Keratinocyte (primary cell): ENCODE results near the gene COQ9. TPM values are rescaled to one million over a fixed set of nuclear protein-coding genes. Genes with fewer than 3 reads are reported as not detected.

Experiments used
- DNase-seq: peaks from one replicate; pipeline ENCODE4 v3.0.0-alpha.2; 2011; ENCODE audit warnings: low read depth, missing footprints, low spot score
- FAIRE-seq: peaks from 2 replicates; lab custom pipeline; 2011; peaks lifted over from hg19 to GRCh38; lab: Jason Lieb, UNC
- H2AFZ ChIP-seq: 2 replicates; pipeline ENCODE4 v1.6.0; 2012; ENCODE audit warnings: low read length, control low read depth, inconsistent platforms; ENCODE audit not compliant: control insufficient read depth
- H3K27ac ChIP-seq: 2 replicates; pipeline ENCODE4 v1.5.1; 2011; ENCODE audit warnings: low read length; ENCODE audit not compliant: control insufficient read depth, insufficient read depth
- H3K27me3 ChIP-seq: 3 replicates; pipeline ENCODE4 v1.6.0; 2011; ENCODE audit warnings: low read length; ENCODE audit not compliant: control insufficient read depth, insufficient read depth; ENCODE audit errors: extremely low read depth
- H3K36me3 ChIP-seq, 2 experiments: 2 replicates in 1 of 2; 3 replicates in 1 of 2; pipeline ENCODE4 v1.5.1; 2011; ENCODE audit warnings: low read length in 2 of 2, mild to moderate bottlenecking in 1 of 2; ENCODE audit not compliant: control insufficient read depth in 2 of 2, insufficient read depth in 2 of 2; ENCODE audit errors: extremely low read depth in 1 of 2
- H3K4me1 ChIP-seq: 3 replicates; pipeline ENCODE4 v1.5.1; 2011; ENCODE audit warnings: low read length; ENCODE audit not compliant: control insufficient read depth, insufficient read depth; ENCODE audit errors: extremely low read depth
- H3K4me2 ChIP-seq: 3 replicates; pipeline ENCODE4 v1.6.0; 2011; ENCODE audit warnings: low read depth, low read length; ENCODE audit not compliant: control insufficient read depth, insufficient read depth; ENCODE audit errors: extremely low read depth
- H3K4me3 ChIP-seq, 3 experiments: fragments of 200-600 bp in 1 of 3; sonication (generic) in 1 of 3; 2 replicates in 2 of 3; 3 replicates in 1 of 3; pipeline ENCODE4 v1.5.1; 2011 to 2016; ENCODE audit warnings: low read length in 3 of 3, mild to moderate bottlenecking in 3 of 3, control low read depth in 2 of 3, inconsistent platforms in 1 of 3, low read depth in 1 of 3, mixed read lengths in 1 of 3, mixed run types in 1 of 3, moderate library complexity in 1 of 3; ENCODE audit not compliant: control insufficient read depth in 2 of 3, insufficient read depth in 2 of 3; ENCODE audit errors: extremely low read depth in 1 of 3
- H3K79me2 ChIP-seq: 2 replicates; pipeline ENCODE4 v1.6.0; 2012; ENCODE audit warnings: low read length; ENCODE audit not compliant: control insufficient read depth, insufficient read depth
- H3K9ac ChIP-seq: 3 replicates; pipeline ENCODE4 v1.6.0; 2011; ENCODE audit warnings: low read length; ENCODE audit not compliant: control insufficient read depth, insufficient read depth; ENCODE audit errors: extremely low read depth
- H3K9me1 ChIP-seq: 3 replicates; pipeline ENCODE4 v1.6.0; 2011; ENCODE audit warnings: low read length; ENCODE audit not compliant: control insufficient read depth, insufficient read depth; ENCODE audit errors: extremely low read depth
- H3K9me3 ChIP-seq: 2 replicates; pipeline ENCODE4 v1.5.1; 2012; ENCODE audit warnings: low read depth, low read length; ENCODE audit not compliant: control insufficient read depth
- H4K20me1 ChIP-seq: 3 replicates; pipeline ENCODE4 v1.6.0; 2011; ENCODE audit warnings: low read length; ENCODE audit not compliant: control insufficient read depth, insufficient read depth; ENCODE audit errors: extremely low read depth
- EZH2 ChIP-seq: IDR thresholded peaks from one replicate; pipeline ENCODE4 v1.6.1; 2012; ENCODE audit warnings: inconsistent platforms, mild to moderate bottlenecking, low read length, moderate library complexity
- dilution Hi-C: fragments of 300-500 bp; cut with MboI; formaldehyde crosslinking; loops from one replicate; pipeline ENCODE4 v1.7.0; 2020; ENCODE audit warnings: low sequenced_read_pairs; ENCODE audit not compliant: extremely low pct_ligation_motif_present
- polyA plus RNA-seq, 5 experiments: library from polyadenylated mRNA; depleted of rRNA in 3 of 5; stranded (reverse) in 3 of 5; stranded (forward) in 1 of 5; unstranded in 1 of 5; fragments of >200 nt; gene quantifications; 1 replicate in 1 of 5; 2 replicates in 3 of 5; 3 replicates in 1 of 5; pipeline versions ENCODE4 v1.2.1 to v1.2.3, GENCODE V29; 2011 to 2012; ENCODE audit warnings: missing spikeins in 2 of 5, low read depth in 1 of 5, low replicate concordance in 1 of 5
- TF ChIP-seq, protein P1 (sequence below), 3 experiments: IDR thresholded peaks in 1 of 3; conservative IDR thresholded peaks in 1 of 3; optimal IDR thresholded peaks in 1 of 3; 2 replicates in 2 of 3; 3 replicates in 1 of 3; pipeline versions ENCODE3 to v1.5.1; 2011; ENCODE audit warnings: low read length in 3 of 3, mild to moderate bottlenecking in 3 of 3, moderate library complexity in 2 of 3, control low read depth in 1 of 3, inconsistent platforms in 1 of 3; ENCODE audit not compliant: insufficient read depth in 2 of 3; ENCODE audit errors: extremely low read depth in 1 of 3

COQ9 gene
- polyA plus RNA-seq, 1 donor (not counting 4 experiments of a cell fraction or from before 2014, with no cell fraction given) = 62.8 TPM

DNA sequence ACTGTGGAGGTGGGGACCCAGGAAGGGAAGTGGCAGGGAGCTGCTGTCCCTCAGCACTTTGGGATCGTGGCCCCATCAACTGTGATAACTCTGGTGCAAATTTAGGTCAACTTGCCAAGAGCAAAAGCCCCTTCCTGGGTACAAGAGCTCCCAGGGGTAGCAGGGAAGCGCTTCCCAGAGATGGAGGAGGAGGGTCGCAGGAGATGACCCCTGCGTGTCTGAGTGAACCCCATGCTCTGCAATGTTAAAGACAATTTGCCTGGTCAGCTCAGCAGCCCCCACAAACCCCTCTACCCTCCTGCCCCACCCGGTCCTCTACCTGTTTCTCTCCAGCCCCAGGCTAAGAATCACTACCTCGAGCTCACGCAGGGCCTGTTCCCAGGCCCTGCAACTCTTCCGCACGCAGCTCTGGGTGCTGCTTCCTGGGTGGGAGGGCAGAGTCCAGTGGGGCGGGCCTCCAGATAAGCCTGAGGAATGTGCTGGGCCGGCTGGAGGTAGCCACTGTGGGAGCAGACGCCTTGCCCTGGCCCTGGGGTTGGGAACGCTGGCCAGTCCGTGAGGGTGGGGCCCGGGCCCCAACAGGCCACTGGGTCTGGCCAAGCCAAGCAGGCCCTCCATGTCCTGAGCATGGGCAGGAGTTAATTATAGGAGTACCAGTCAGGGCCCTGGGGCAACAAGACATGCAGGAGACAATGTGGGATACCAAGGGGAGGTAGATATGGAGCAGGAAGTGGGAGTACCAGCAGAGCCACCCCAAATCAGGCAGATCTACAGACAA is 32.9 kb downstream of the COQ9 start:
- Histone ChIP-seq H3K9me1 (no peaks in the 10 kb centered on the region), H3K9me3 (no peaks in the 10 kb centered on the region), H3K4me2 (no peak overlapping the region), H3K4me3 (no peak overlapping the region), H3K27ac (no peak overlapping the region), H3K27me3 (no peaks in the 10 kb centered on the region), H2AFZ (no peak overlapping the region), H3K36me3 (peaks cover 3 to 17% of the 10 kb centered on the region in 2 experiments), H3K9ac (no peak overlapping the region), H3K4me1 (peaks cover 11% of the 10 kb centered on the region), H3K79me2 (no peaks in the 10 kb centered on the region), H4K20me1 (no peaks in the 10 kb centered on the region)
- FAIRE-seq (no peak), DNase-seq (no peak)
- no peak for TF ChIP-seq EZH2
- TF ChIP-seq, protein P1, sequence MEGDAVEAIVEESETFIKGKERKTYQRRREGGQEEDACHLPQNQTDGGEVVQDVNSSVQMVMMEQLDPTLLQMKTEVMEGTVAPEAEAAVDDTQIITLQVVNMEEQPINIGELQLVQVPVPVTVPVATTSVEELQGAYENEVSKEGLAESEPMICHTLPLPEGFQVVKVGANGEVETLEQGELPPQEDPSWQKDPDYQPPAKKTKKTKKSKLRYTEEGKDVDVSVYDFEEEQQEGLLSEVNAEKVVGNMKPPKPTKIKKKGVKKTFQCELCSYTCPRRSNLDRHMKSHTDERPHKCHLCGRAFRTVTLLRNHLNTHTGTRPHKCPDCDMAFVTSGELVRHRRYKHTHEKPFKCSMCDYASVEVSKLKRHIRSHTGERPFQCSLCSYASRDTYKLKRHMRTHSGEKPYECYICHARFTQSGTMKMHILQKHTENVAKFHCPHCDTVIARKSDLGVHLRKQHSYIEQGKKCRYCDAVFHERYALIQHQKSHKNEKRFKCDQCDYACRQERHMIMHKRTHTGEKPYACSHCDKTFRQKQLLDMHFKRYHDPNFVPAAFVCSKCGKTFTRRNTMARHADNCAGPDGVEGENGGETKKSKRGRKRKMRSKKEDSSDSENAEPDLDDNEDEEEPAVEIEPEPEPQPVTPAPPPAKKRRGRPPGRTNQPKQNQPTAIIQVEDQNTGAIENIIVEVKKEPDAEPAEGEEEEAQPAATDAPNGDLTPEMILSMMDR (optimal IDR thresholded peaks at IDR 0.05 in 1 of 3, IDR thresholded peaks at IDR 0.05 in 1 of 3, conservative IDR thresholded peaks at IDR 0.05 in 1 of 3; ENCODE audit: extremely low read depth in 1 of 3, insufficient read depth in 2 of 3, low read length in 3 of 3) = no peak
- dilution Hi-C loops = no loop called here

DNA sequence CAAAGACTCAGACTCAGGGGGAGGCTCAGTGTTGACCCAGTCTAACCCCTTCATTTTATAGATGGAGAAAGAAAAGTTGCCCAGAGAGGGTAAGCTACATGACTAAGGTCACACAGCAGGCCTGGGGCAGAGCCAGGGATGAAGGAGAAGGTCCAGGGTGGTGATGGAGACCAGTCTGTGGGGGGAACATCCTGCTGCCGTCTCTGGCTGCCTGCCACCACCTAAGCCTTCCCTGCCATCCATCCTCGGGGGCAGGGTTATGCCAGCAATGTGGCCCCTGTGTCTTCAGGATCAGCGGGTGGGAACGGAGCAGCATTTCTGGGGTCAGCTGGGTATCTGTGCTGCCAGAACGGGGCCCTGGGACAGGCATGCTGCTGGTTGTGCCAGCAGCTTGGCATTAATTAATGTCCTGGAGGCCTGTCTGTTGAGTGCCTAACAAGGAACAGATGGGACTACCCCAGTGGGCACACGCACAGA is 33.5 kb downstream of the COQ9 start:
- Histone ChIP-seq H3K4me3 (no peak overlapping the region), H3K79me2 (no peaks in the 10 kb centered on the region), H3K9ac (no peak overlapping the region), H4K20me1 (no peaks in the 10 kb centered on the region), H3K9me1 (no peaks in the 10 kb centered on the region), H3K9me3 (no peaks in the 10 kb centered on the region), H3K4me2 (no peak overlapping the region), H3K36me3 (peaks cover 3 to 17% of the 10 kb centered on the region in 2 experiments), H3K27ac (no peak overlapping the region), H2AFZ (no peak overlapping the region), H3K27me3 (no peaks in the 10 kb centered on the region), H3K4me1 (peaks cover 17% of the 10 kb centered on the region)
- TF ChIP-seq, protein P1 (optimal IDR thresholded peaks at IDR 0.05 in 1 of 3, IDR thresholded peaks at IDR 0.05 in 1 of 3, conservative IDR thresholded peaks at IDR 0.05 in 1 of 3; ENCODE audit: extremely low read depth in 1 of 3, insufficient read depth in 2 of 3, low read length in 3 of 3) = no peak
- no peak for TF ChIP-seq EZH2
- DNase-seq (no peak), FAIRE-seq (no peak)
- dilution Hi-C loops = no loop called here
